LHCN-M2 (cell line): Measurements from ENCODE around the gene TPST1. TPM values are rescaled to one million over a fixed set of nuclear protein-coding genes. Genes with fewer than 3 reads are reported as not detected.
"Not testable (repeated sequence)": the region's sequence is repeated elsewhere in the genome, so short reads cannot be mapped to it uniquely, and the experiment has no call there.

Experiments
- DNase-seq: peaks from one replicate; pipeline ENCODE4 v3.0.0-alpha.2; 2012; ENCODE audit warnings: low read depth
- total RNA-seq: library from RNA; depleted of rRNA; stranded (reverse); fragments of >200 nt; gene quantifications from 2 replicates; pipeline ENCODE4 v1.2.3, GENCODE V29; 2014

The TPST1 gene
- total RNA-seq, 1 experiment from 2014 or later, result 53.6 TPM

GRCh38 chr7:66330961-66331360, 125.8 kb downstream of the TPST1 start:
- peak; percentile 64 for DNase-seq

DNA sequence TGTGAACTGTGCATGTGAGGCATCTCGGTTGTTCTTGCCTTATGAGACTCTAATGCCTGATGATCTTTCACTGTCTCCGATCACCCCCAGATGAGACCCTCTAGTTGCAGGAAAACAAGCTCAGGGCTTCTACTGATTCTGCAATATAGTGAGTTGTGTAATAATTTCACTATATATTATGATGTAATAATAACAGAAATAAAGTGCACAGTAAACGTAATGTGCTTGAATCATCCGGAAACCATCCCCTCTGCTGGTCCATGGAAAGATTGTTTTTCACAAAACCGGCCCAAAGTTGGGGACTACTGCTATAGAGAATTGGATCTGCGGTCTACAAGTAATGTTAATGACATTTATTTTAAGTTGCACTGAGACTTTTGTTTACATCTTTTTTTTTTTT, 126.7 kb downstream of the TPST1 start:
- no peak for DNase-seq

DNA sequence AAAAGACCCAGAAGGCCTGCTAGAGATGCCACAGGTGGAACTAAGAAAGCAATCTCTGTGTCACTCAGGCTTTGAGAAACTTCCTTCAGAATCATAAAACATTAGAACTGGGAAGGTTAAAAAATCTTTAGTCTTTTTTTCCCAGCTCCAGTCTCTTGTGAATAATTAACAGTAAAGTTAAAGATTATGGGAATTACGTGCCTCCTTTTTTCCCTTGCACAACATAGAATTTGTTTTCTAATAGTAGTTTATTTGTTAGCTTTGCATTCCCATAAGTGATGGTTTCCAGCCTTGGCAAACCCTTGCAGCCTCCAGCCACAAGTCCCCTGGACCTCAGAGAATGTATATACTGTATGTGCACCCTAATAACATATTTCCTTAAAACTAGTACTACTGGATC, 128.3 kb downstream of the TPST1 start:
- no peak for DNase-seq

DNA sequence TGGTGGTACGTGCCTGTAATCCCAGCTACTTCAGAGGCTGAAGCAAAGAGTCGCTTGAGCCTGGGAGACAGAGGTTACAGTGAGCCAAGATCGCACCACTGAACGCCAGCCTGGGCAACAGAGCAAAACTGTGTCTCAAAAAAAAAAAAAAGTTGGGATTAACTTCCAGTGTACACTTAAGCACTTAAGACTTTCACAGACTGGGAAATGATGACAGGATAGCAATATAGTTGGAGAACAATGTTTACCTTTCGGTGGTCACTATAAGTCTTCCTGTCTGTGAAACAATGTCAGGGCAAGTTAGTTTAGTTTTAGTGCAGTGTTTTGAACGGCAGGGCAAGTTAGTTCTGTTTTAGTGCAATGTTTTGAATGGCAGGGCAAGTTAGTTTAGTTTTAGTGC, 130.2 kb downstream of the TPST1 start:
- DNase-seq, result no peak

DNA sequence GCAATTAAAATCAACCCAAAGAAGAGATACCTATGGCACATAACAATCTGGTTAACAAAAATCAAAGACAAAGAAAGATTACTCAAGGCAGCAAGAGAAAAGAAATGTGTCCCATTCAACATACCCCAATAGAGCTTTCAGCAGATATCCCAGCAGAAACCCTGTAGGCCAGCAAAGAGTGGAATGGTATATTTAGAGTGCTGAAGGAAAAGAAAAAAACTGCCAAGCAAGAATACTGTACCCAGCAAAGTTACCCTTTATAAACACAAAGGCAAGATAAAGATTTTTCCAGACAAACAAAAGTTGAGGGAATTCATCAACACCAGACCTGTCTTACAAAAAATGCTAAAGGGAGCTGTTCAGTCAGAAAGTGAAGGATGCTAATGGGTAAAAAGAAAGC, 131.6 kb downstream of the TPST1 start:
- DNase-seq, result no peak

GRCh38 chr7:66339141-66339540, 134.0 kb downstream of the TPST1 start:
- no peak for DNase-seq

DNA sequence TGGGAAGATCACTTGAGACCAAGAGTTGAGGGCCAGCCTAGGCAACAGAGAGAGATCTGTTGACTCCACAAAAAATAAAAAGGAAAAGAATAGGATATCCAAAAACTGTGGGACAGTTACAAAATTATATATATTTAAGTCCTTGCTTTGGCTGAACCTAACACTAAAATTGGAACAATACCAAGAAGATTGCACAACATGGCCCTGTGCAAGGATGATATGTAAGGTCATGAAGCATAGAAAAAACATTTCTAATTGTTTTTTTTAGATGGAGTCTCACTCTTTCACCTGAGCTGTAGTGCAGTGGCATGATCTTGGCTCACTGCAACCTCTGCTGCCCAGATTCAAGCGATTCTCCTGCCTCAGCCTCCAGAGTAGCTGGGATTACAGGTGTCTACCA, 139.0 kb downstream of the TPST1 start:
- peak; percentile 48 for DNase-seq

- peak; percentile 51 for DNase-seq
Observed at GRCh38 chr7:66348531-66348930, 143.4 kb downstream of the TPST1 start.

DNA sequence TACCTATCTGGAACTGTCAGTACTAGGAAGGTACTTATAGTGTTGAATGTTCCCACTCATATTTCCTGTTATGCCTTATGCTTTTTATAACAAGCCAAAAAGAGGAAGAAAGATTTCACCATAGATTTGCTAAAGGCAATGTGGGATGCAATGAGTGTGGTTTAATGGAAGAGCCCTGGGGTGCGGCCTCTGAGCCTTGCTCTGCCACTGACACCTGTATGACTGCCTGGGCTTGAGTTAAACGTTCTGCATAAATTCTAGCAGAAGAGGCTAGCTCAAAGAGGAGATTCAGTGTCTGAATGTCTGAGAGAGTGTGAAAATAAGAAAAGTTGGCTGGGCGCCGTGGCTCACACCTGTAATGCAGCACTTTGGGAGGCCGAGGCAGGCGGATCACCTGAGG, 143.8 kb downstream of the TPST1 start:
- no peak for DNase-seq

- DNase-seq, result no peak
Observed at GRCh38 chr7:66352071-66352470, 146.9 kb downstream of the TPST1 start.

- DNase-seq, result no peak
Observed at GRCh38 chr7:66353547-66353946, 148.4 kb downstream of the TPST1 start.

DNA sequence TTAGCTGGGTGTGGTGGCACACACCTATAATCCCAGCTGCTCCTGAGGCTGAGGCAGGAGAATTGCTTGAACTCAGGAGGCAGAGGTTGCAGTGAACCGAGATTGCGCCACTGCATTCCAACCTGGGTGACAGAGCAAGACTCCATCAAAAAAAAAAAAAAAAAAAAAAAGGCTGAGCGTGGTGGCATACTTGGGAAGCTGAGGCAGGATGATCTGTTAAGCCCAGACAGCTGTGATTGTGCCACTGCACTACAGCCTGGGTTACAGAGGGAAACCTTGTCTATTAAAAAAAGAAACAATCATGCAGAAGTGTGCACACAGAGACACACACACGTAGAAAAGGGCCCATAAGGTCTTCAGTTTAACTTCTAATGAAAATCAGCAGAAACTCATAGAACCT, 150.6 kb downstream of the TPST1 start:
- DNase-seq, result no peak

- no peak for DNase-seq
Observed at GRCh38 chr7:66356277-66356721, 151.2 kb downstream of the TPST1 start.

GRCh38 chr7:66357087-66357486, 152.0 kb downstream of the TPST1 start:
- DNase-seq, result no peak

- DNase-seq, result no peak
Observed at GRCh38 chr7:66359656-66360211, 154.6 kb downstream of the TPST1 start.

GRCh38 chr7:66362136-66362535, 157.0 kb downstream of the TPST1 start:
- DNase-seq, result no peak

DNA sequence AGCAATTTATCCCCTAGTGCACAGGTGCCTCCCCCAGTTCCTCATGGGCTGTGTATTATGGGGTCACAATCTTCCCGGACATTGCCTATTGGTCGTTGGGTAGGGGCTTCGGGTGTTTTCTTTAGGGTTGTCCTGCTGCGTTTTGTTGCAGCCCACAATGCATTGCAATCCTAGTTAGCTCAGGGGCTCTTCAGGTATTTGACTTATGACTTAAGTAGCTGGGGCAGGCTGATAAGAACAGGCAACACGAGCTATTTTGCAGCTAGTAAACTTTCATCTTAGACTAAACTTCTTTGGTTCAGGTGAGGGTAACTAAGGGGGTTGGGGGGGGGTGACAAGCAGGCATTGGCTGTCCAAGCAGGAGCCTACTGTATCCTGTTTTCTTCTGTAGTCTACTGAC, 158.5 kb downstream of the TPST1 start:
- DNase-seq, result no peak

GRCh38 chr7:66365031-66365430, 159.9 kb downstream of the TPST1 start:
- DNase-seq, result not testable (repeated sequence)

DNA sequence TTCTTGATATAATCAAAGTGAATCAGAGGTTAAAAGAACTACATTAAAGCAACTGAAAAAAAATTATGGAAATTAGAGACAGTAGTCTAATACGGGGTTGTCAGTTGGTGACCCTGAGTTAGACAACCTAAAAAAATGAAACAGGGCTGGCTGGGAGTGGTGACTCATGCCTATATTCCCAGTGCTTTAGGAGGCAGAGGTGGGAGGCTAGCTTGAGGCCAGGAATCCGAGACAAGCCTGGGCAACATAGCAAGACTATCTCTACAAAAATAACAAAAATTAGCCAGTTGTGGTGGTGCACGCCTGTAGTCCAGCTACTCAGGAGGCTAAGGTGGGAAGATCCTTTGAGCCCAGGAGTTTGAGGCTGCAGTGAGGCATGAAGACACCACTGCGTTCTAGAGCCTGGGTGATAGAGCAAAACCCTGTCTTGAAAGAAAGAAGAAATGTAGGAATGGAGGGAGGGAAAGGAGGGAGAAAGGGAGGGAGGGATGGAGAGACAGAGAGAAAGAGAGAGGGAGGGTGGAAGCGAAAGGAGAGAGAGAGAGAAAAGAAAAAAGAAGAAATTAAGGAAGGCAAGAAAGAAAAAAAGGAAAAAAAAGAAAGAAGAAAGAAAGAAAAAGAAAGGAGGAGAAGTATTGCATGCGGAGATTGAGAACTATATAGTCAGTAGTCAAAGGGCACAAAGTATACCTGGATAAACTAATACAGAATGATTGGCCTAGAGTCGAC, 166.1 kb downstream of the TPST1 start:
- DNase-seq, result no peak

DNA sequence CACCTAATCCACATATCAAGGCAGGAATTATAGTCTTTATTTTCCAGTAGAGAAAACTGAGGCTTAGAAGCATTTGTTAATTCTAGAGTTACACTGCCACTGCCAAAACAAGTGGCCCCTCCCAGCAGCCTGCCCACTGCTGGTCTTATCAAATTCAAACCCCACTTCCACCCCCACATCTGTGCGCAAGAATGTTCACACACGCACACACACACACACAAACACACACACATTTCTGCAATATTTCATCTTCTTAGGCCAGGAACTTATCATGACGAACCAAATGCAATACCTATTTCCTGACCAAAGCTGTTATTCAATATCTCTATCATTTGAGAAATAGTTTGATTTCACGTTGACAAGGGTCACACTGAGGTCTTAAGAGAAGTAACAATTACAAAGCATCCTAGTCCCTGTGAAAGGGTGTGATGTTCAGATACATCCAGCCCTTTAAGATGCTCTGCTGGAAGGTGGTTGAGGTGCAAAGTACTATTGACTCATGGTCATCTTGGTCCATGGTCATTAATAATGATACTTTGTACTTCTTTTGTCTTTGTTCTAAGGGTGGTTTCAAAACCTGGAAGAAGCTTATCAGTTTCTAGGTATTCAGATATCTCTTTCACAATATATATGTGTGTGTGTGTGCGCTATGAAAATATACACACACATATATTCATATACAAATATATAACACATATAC, 169.2 kb downstream of the TPST1 start:
- not testable (repeated sequence) for DNase-seq

GRCh38 chr7:66376264-66376945, 171.3 kb downstream of the TPST1 start:
- no peak for DNase-seq

DNA sequence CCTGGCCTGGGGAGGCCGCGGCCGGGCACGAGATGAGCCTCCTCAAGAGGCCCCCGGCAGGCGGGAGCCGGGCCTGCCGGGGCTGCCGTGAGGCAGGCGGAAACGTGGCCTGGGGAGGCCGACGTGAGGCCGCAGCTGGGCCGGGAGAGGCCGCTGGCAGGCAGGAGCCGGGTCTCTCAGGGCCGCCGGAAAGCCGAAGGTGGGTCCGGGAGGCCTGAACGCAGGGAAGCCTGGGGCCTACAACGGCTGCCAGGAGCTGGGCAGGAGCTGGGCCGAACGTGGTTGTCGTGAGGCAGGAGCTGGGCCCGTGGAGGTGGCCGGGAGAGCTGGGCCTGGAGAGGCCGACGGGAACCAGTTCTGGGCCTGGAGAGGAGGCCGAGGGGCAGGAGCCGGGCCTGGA, 171.9 kb downstream of the TPST1 start:
- no peak for DNase-seq
